ENCODE results near the gene COMMD9.

COMMD9 gene

DNA sequence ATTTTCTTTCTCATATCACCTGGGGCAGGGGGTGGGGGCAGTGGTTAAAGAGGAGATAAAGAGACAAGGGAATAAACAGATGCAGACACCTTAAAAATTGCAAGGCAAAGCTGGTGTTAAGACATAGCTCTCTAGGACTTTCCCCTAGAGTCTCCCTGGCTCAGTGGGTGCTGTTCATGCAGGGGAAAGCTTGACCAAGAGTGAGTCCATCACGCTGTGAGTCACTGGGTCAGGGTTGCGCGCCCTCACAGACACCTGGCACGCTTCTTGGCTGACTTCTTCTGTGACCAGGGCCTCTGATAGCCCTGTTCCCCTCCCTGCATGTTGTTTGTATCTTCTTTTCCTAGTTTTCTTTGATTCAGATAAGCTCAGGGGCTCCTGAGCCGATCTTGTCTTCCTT is 31.9 kb downstream of the COMMD9 start:
- DNase-seq (ENCODE audit: low spot score) = no peak

DNA sequence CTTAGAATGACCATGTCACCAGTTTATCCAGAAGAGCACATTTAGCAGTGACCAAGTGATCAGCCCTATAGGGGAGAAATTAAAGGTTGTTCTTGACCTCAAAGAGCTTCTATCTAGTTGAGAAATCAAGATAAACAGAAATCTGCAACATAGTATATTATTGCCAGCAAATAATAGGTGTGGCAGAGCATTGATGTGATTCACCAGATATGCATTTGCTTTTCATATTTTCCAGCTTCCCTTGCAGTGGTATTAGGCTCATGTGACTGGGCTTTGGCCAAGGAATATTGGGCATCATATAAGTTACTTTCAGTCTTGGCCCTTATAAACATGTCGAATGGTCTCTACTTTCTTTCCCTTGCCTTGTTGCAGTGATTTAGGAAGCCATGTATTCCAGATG is 34.5 kb downstream of the COMMD9 start:
- DNase-seq (ENCODE audit: low spot score) = no peak

DNA sequence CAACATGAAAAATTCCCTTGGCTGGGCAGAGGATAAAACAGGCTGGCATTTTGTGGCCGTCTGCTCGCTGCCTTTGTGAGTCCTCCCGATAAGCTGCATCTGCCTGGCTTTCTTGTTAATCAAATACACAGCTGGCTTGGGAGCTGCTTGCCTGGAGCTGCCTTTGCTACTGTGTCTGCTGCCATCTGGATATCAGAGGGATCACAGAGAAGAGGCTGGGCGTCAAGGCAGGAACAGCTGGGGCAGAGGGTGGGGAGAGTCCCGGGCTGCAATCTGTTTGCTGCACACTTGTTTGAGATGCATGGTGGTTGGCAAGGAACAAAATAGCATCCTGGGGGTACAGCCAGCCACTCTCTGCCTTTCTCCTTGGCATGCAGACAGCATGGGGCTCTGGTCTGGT is 36.0 kb downstream of the COMMD9 start:
- peak; percentile 40 for DNase-seq (ENCODE audit: low spot score)

DNA sequence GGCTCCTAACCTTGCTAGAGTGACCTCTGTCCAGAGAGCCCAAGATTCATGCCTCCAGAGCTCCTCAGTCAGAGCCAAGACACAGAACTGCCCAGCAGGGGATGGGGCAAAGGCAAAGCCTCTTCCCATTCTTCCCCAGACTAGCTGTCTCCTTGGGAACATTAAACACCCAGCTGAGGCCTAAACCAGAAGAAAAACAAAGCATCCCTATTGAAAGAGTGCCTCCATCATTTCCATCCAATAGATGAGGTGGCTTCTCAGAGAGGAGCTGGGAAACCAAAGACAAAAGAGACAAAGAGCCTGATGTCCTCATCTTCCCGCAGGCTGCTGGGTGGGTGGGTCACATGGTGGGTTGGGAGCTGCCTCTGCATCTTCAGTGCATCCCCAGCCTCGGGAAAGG is 37.4 kb downstream of the COMMD9 start:
- peak; percentile 13 for DNase-seq (ENCODE audit: low spot score)

DNA sequence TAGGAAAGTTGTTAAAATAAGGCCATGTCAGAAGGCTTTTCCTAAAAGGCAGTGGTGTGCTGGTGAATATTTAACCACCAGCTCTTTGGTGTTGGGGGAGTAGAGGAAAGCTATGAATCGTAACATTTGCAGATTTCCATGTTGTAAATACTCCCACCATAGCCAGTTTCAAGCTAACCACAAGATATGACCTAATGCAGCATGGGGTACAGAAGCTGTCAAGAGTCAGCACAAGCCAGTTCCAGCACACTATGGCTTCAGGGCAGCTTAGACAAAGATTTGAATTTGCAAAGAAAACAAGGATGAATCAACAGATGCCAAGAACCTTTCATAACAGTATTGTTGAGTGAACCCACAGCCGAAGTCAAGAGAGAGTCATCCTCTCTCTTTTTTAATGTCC is 40.0 kb downstream of the COMMD9 start:
- no peak for DNase-seq (ENCODE audit: low spot score)

DNA sequence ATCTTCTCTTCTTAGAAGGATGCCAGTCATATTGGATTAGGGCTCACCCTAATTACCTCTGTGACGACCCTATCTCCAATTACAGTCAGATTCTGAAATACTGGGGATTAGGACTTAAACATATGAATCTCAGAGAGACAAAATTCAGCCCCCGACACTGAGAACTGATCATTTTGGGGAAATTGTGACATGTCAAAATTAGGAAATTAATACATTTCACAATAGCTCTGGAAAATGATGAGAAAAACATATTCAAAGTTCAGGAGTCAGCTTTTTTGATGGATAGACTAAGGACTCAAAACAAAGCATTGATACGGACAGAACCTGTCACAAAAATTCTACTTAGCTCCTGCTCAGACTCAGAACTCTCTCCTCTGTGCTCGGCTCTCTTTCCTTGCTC is 40.8 kb downstream of the COMMD9 start:
- DNase-seq (ENCODE audit: low spot score) = no peak

DNA sequence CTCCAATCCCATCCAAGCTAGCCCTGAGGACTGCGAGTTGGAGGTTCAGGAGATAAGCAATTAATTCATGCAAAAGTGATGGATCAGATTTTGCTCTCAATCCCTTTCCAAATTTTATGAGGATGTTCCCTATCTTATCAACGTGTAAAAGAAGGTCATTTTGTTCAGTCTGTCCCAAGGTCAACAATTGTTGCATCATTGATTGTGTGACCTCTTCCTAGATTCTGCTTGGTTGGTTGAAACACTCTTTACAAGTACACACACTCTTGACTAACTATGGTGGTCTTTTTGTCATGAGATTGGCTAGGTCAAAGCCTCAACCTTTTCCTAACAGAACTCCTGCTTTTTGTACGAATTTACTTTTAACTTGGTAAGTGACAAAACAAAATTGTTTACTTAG is 41.7 kb downstream of the COMMD9 start:
- DNase-seq (ENCODE audit: low spot score) = no peak

DNA sequence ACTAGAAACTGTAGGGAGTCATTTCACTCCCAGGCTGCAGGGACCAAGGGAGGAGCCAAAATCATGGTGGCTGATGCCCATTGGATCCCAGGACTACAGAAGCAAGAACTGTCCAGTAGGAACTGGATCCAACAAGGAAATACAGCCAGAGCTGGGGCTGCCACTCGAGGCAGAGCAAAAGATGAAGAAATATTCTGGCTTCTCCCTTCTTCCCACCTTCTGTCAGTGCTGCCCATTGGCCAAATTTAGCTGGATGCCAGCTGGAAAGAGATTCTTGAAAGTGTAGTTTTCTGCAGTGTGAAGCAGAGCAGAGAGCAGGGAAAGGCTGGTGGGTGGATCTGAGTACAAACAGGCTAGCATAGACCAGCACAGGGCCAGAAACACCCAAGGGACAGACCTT is 45.6 kb downstream of the COMMD9 start:
- no peak for DNase-seq (ENCODE audit: low spot score)

DNA sequence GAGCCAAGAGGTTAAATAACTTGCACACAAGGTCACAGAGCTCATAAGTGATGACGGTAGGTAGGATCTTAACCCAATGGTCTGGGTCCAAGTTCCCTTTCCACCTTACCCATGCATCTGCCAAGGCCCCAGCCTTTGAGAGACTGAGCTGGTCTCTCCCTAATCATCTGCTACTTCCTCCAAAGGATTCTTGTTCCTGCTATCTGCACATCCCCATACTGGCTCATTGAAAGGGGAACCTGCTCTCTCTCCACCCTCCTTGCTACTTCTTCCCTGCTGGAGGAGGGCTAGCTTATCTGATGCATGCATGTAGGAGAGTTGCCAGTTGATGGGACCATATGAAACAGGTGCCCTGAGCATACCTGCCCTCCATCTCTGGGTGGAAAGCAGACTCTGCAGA is 47.7 kb downstream of the COMMD9 start:
- no peak for DNase-seq (ENCODE audit: low spot score)

DNA sequence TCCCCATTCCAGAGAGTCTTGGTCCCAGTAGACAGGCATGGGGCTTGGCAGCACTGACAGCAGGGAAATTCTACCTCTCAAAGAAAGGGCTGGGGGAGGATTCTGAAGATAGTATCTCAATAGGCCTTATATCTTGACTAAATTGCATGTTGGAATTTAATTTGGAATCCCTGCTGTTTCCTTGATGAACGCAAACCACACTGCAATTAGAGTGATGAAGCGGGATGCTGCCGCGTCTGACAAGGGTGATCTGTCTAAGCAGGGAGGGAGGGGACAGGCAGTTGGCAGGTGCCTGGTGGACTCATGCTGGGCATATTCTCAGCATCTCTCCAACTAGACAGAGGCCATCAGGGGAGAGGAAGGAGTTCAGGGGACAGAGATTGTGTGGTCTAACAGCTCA is 48.4 kb downstream of the COMMD9 start:
- no peak for DNase-seq (ENCODE audit: low spot score)

DNA sequence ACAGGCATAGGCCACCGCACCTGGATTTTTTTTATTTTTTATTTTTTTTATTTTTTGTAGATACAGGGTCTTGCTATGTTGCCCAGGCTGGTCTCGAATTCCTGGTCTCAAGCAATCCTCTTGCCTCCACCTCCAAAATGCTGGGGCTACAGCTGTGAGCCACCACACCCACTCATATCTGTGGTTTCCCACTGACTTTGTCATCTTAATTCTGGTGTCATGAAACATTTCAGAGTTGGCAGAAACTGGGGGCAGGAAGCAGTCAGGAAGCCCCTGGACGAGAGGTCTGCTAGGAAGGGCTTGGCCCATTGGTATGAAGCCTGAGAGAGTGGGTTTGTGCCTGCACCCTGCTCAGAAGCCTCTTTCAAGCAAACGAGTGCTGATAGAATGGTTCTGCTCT is 49.1 kb downstream of the COMMD9 start:
- DNase-seq (ENCODE audit: low spot score) = no peak

DNA sequence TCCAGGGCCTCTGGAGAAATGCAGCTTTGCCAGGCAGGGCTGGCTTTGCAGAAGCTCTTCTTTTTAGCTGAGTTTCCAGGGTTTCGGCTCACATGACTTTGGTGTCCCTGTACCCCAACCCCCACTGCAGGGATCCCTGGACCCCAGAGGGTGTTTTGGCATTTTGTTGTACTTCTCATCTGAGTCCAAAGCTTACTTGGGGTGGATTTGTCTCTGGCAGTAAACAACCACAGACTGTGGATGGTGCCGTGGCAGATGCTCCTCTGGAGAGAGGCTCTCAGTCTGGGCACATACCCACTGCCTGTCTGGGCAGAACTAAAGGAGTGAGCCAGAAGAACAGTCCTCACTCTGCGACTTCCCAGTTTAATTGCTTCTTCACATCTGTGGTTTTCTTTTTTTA is 49.6 kb downstream of the COMMD9 start:
- no peak for DNase-seq (ENCODE audit: low spot score)

DNA sequence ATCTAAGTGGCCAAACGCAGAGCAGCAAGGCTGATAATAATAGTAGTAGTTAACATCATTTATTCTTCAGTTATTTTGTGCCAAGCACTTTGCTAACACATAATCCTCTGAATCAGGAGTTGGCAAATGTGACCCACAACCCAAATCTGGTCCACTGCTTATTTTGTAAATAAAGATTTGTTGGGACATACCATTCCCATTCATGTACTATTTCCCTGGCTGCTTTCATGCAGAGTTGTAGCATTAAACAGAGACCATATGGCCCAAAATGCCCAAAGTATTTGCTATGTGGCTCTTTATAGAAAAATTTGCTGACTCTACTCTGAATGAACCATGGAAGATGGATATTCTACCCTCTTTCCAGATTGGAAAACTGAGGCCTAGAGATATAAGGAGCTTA is 50.3 kb downstream of the COMMD9 start:
- no peak for DNase-seq (ENCODE audit: low spot score)

DNA sequence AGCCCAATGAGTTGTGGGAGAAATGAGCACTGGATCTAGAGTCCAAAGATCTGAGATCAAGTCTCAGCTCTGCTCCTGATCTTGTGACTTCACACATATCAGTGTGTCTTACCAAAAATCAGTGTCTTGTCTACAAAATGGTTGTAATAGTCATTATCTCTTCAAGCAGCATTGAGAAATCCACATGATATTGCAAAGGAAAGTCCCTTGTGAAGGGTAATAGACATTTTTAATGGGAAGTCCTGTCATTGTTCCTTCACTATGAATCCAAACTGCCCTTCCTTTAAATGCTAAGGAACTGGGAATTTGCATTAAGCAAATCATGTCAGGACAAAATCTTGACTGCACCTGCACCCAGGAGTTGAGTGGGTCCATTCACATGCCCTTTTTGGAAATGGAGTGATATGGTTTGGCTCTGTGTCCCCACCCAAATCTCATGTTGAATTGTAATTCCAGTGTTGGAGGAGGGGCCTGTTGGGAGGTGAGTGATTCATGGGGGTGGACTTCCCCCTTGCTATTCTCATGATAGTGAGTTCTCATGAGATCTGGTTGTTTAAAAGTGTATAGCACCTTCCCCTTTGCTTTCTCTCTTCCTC is 51.1 kb downstream of the COMMD9 start:
- DNase-seq (ENCODE audit: low spot score) = no peak

DNA sequence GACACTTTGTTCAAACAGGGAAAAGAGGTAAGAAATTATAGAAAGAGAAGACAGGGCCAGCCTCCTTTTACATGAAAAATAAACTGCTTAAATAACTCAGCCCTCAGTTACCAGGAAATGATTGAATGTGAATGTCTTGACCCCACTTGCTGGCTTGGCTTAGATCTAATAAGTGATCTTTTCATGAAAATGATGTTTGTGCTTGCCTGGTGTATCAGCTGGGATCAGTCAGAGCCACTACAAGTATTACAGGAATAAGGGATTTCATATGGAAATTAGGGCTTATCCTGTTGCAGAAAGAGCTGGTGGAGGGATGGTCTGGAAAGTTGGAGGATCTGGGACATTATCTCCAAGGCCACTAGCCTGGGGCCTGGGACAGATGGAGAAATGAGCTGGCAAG is 51.8 kb downstream of the COMMD9 start:
- no peak for DNase-seq (ENCODE audit: low spot score)

DNA sequence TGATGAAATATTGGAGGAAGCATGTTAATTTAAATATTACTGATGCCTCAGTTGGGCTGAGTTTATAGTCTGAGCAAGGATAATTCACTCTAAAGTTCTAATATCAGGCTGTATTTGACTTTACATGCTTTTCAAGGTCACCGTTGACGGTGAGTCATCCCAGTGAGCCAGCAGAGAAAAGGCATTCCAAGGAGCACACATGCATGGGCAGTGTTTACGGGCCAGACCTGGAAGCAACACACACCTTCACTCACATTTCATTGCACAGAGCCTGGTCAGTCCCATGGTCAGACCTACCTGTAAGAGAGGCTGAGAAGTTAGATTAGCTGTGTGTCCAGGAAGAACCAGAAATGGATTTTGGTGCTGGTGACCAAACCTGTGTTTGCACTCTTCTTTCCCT is 53.5 kb downstream of the COMMD9 start:
- DNase-seq (ENCODE audit: low spot score) = no peak

DNA sequence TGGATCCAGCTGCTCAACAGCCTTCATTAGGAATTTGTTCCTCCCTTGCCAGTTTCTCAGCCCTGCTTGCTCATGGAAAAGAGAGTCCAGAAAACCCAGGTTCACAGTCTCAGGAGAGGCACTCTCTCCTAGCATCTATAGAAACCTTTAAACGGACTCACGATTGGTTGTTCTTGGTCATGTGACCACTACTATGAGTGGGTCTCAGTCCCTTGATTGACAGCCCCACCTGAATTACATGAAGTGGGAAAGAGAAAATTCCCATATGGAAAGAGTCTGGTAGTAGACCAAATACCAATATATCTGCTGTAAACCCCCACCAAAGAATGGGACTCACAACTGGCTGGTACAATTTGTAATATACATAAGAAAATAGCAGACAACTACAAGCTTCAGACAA is 54.4 kb downstream of the COMMD9 start:
- no peak for DNase-seq (ENCODE audit: low spot score)

DNA sequence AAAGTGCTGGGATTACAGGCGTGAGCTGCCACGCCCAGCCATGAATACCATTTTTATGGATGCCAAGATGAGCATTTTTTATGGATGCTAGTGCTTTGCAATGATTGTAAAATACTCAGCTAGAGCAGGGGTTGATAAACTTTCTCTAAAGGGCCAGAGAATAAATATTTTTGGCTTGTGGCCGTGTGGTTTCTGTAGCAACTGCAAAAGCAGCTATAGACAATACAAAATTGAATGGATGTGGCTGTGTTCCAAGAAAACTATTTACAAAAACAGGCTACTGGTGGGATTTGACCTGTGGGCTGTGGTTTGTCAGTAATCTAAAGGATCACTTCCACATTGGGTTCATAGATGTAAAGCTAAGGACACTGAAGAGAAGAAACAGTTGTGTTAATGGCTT is 56.0 kb downstream of the COMMD9 start:
- no peak for DNase-seq (ENCODE audit: low spot score)

DNA sequence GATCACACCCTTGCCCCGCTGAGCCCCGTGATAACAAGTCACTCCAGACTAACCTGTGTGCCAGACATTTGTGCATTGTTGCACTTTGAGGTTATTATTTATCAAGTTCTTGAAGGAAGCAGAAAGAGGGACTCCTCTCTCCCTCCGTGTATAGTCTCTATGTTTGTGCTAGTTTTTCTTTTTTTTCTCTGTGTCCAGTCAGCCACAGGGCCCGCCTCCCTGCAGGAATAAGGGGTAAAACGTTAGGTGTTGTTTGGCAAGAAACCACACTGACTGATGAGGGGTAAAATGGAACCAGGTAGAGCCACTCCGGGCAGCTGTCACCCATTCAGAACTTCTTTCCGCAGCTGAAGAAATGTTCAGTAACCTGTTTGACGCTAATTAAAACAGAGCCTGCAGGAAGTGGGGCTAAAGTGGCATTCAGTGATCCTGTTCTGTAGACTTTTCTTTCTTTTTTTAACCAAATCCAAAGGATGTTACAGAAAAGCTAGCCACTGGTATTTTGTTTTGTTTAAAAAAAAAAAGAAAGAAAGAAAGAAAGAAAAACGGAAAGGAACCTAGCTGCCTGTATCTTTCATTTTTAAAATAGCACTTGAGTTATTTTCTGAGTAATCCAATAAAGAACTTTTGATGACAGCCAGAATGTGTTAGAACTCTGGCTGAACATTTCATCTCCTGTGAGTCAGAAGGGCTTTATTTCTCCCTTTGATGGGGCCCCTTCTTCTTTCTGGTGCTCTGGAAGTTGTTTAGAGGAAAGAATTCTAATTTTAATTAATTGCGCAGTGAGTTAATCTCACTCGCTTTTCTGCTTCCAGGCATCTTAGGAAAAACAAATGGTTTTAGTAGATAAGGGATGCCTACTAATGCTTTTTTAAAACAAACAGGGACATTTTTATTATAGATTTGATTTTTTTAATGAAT is 58.2 kb downstream of the COMMD9 start:
- DNase-seq (ENCODE audit: low spot score) = no peak

DNA sequence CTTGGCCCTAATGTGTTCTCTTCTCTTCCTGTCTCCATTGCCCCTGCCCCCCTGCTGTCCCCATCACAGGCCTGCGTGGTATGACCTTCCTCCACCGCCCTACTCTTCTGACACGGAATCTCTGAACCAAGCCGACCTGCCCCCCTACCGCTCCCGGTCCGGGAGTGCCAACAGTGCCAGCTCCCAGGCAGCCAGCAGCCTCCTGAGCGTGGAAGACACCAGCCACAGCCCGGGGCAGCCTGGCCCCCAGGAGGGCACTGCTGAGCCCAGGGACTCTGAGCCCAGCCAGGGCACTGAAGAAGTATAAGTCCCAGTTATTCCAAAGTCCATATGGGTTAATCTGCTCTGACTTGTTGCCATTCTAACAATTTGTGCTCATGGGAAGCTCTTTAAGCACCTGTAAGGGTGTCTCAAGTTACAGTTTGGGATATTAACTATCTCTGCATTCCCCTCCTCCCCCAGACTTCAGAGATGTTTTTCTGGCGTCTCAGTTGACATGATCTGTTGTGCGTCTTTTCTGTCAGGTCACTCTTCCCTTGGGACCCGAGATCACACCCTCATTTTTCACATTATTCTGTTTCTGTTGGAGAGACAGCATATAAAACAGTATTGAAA is 60.0 kb downstream of the COMMD9 start:
- DNase-seq (ENCODE audit: low spot score) = no peak

DNA sequence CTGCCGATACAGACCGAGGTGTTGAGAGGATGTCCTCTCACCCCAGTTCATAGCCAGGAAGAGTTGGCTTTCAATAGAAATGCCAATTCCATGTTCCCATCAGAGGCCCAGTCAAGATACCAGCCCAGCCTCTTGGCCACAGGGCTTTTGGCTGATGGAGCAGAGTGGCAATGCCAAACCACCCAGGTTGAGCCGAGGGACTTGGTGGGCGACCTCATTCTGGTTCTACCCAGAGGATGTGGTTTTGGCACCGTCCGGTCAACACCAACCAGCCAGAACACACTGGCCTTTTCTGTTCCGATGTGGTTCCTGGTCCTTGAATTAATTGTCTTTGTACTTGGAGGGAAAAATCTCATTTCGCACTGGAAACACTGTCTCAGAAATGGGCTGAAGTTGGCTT is 60.5 kb downstream of the COMMD9 start:
- DNase-seq (ENCODE audit: low spot score) = no peak

DNA sequence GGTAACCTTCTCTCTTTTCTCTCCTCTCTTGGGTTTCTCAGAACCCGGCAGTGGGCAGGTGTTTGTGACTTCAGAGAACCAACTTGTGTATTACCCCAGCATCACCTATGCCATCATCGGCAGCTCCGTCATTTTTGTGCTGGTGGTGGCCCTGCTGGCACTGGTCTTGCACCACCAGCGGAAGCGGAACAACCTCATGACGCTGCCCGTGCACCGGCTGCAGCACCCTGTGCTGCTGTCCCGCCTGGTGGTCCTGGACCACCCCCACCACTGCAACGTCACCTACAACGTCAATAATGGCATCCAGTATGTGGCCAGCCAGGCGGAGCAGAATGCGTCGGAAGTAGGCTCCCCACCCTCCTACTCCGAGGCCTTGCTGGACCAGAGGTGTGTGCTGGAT is 62.2 kb downstream of the COMMD9 start:
- no peak for DNase-seq (ENCODE audit: low spot score)

DNA sequence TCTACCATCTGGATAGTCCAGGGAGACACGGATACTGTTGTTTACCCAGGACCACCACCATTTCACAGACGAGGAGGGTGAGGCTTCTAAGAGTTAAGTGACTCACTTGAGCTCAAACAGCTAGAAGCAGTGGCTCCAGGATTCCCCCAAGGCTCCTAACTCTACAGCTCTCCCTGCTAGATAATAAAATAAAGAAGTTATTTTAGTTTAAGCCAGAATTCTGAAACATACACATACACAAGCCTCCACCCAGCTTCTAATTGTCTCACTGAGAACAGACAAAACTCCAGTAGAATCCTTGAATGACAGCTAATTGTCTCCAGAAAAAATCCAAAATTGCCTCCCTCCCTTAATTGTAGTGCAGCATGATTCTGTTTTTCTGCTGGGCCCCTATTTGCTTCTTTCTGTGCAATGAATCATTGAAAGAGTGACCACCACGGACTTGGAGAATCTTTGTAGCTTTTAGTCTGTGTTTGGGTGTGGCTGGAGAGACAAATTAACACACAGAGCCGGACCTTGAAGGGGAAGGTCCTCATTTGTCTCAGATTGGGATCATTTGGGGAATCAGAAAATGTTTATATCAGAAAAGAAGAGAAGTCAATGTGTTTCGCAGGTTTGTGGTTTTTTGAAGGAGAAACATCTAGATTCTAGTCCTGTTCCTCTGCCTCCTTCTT is 64.9 kb downstream of the COMMD9 start:
- no peak for DNase-seq (ENCODE audit: low spot score)
